ENCODE data around the gene TRIM34. TPM values are rescaled to one million over a fixed set of nuclear protein-coding genes. Genes with fewer than 3 reads are reported as not detected.

TRIM34 gene
- total RNA-seq, 1 experiment from 2014 or later = 1.5 TPM

- H3K9me3 ChIP-seq (ENCODE audit: control insufficient read depth, insufficient read depth, low read depth, low read length) = no peaks in the 10 kb centered on the region
- peaks cover 32% of the 10 kb centered on the region for H3K4me1 ChIP-seq (ENCODE audit: control insufficient read depth, insufficient read depth, low read length)
- CTCF ChIA-PET = interaction anchor here (1.0 kb wide), 1 partner anchor 82 kb away, joined by 5 read pairs; no protein-coding TSS in a partner anchor
- H3K27ac ChIP-seq (ENCODE audit: low read length) = no peak overlapping the region; the same call in 1 of the 2 replicates
- in situ Hi-C loops (cut with HindIII; ENCODE audit: low pct_unique_long_range_greater_than_20kb, low sequenced_read_pairs) = no loop called here
- no peak for TF ChIP-seq POLR2AphosphoS5 (IDR thresholded peaks at IDR 0.05; ENCODE audit: low read depth, low read length)
- no peak for TF ChIP-seq TCF7L2 (IDR thresholded peaks at IDR 0.05; ENCODE audit: low read depth, low read length)
- no peak for TF ChIP-seq SIN3A (IDR thresholded peaks at IDR 0.05; ENCODE audit: borderline replicate concordance, insufficient read depth, low read depth, low read length)
- H3K4me3 ChIP-seq (ENCODE audit: low read depth in 2 of 2, low read length in 2 of 2) = no peak overlapping the region
- POLR2A ChIA-PET = no interaction called here
- intact Hi-C loops (cut with micrococcal nuclease; ENCODE audit: unreplicated experiment) = no loop called here
- ATAC-seq (no peak), DNase-seq (ENCODE audit: low read depth, low spot score) (no peak)
- BruUV-seq (replicated peaks) = no TSS peak
- H3K36me3 ChIP-seq (ENCODE audit: control insufficient read depth, insufficient read depth, low read length) = peaks cover 19% of the 10 kb centered on the region
- no peaks in the 10 kb centered on the region for H3K27me3 ChIP-seq (ENCODE audit: control insufficient read depth, insufficient read depth, low read length)
Observed at GRCh38 chr11:5603326-5603725, 21.5 kb upstream of the TRIM34 start.

- TF ChIP-seq CTCF (IDR thresholded peaks at IDR 0.05) (no peak), REST (IDR thresholded peaks at IDR 0.05; ENCODE audit: insufficient read depth in 1 of 2, low read depth in 2 of 2, low read length in 1 of 2) (no peak), POLR2AphosphoS5 (IDR thresholded peaks at IDR 0.05; ENCODE audit: low read depth, low read length) (no peak), SIN3A (IDR thresholded peaks at IDR 0.05; ENCODE audit: borderline replicate concordance, insufficient read depth, low read depth, low read length) (no peak), TCF7L2 (IDR thresholded peaks at IDR 0.05; ENCODE audit: low read depth, low read length) (no peak)
- Histone ChIP-seq H3K36me3 (ENCODE audit: control insufficient read depth, insufficient read depth, low read length) (peaks cover 20% of the 10 kb centered on the region), H3K27ac (ENCODE audit: low read length) (no peak overlapping the region), H3K4me3 (ENCODE audit: low read depth in 2 of 2, low read length in 2 of 2) (no peak overlapping the region), H3K9me3 (ENCODE audit: control insufficient read depth, insufficient read depth, low read depth, low read length) (no peaks in the 10 kb centered on the region), H3K4me1 (ENCODE audit: control insufficient read depth, insufficient read depth, low read length) (peaks cover 19% of the 10 kb centered on the region), H3K27me3 (ENCODE audit: control insufficient read depth, insufficient read depth, low read length) (no peaks in the 10 kb centered on the region)
- POLR2A ChIA-PET = no interaction called here
- in situ Hi-C loops (cut with HindIII; ENCODE audit: low pct_unique_long_range_greater_than_20kb, low sequenced_read_pairs) = no loop called here
- DNase-seq (ENCODE audit: low read depth, low spot score) (no peak), ATAC-seq (no peak)
- BruUV-seq (replicated peaks) = no TSS peak
- CTCF ChIA-PET = no interaction called here
- intact Hi-C loops (cut with micrococcal nuclease; ENCODE audit: unreplicated experiment) = no loop called here
Observed at GRCh38 chr11:5604896-5605295, 19.9 kb upstream of the TRIM34 start.

- ATAC-seq = no peak
- no peak for DNase-seq (ENCODE audit: low read depth, low spot score)
- Histone ChIP-seq H3K4me3 (ENCODE audit: low read depth in 2 of 2, low read length in 2 of 2) (no peak overlapping the region), H3K4me1 (ENCODE audit: control insufficient read depth, insufficient read depth, low read length) (peaks cover 10% of the 10 kb centered on the region), H3K9me3 (ENCODE audit: control insufficient read depth, insufficient read depth, low read depth, low read length) (no peaks in the 10 kb centered on the region), H3K36me3 (ENCODE audit: control insufficient read depth, insufficient read depth, low read length) (peaks cover 20% of the 10 kb centered on the region), H3K27me3 (ENCODE audit: control insufficient read depth, insufficient read depth, low read length) (no peaks in the 10 kb centered on the region), H3K27ac (ENCODE audit: low read length) (no peak overlapping the region)
- CTCF ChIA-PET = interaction anchor here (0.6 kb wide), 1 partner anchor 114 kb away, joined by 3 read pairs; no protein-coding TSS in a partner anchor
- TF ChIP-seq TCF7L2 (IDR thresholded peaks at IDR 0.05; ENCODE audit: low read depth, low read length) (no peak), POLR2AphosphoS5 (IDR thresholded peaks at IDR 0.05; ENCODE audit: low read depth, low read length) (no peak), REST (IDR thresholded peaks at IDR 0.05; ENCODE audit: insufficient read depth in 1 of 2, low read depth in 2 of 2, low read length in 1 of 2) (no peak), SIN3A (IDR thresholded peaks at IDR 0.05; ENCODE audit: borderline replicate concordance, insufficient read depth, low read depth, low read length) (no peak), CTCF (IDR thresholded peaks at IDR 0.05) (no peak)
- BruUV-seq (replicated peaks) = no TSS peak
- in situ Hi-C loops (cut with HindIII; ENCODE audit: low pct_unique_long_range_greater_than_20kb, low sequenced_read_pairs) = no loop called here
- POLR2A ChIA-PET = interaction anchor here (0.6 kb wide), 1 partner anchor 255 kb away, joined by 16 read pairs; no protein-coding TSS in a partner anchor
- intact Hi-C loops (cut with micrococcal nuclease; ENCODE audit: unreplicated experiment) = no loop called here
Observed at GRCh38 chr11:5605849-5606248, 19.0 kb upstream of the TRIM34 start.

All from Panc1 (cell line).